H1 (cell line): Measurements from ENCODE around the gene RUSF1. TPM values are rescaled to one million over a fixed set of nuclear protein-coding genes. Genes with fewer than 3 reads are reported as not detected.

Experiments
- CTCF ChIA-PET: fragments of 300-600 bp; sonication (Branson Sonifier 250); formaldehyde crosslinking; loops from one replicate; lab custom pipeline; 2021; ENCODE audit not compliant: partially characterized antibody; lab: Charles Lee
- POLR2A ChIA-PET: fragments of 300-600 bp; sonication (Branson Sonifier 250); formaldehyde crosslinking; loops from one replicate; lab custom pipeline; 2021; ENCODE audit warnings: inconsistent platforms; ENCODE audit not compliant: partially characterized antibody; lab: Charles Lee
- DNase-seq, 2 experiments: peaks; one replicate each; pipeline versions ENCODE4 v3.0.0 to v3.0.0-alpha.2; 2010 to 2022; ENCODE audit warnings: low spot score in 2 of 2, low read depth in 1 of 2, mixed read lengths in 1 of 2
- FAIRE-seq: peaks from 2 replicates; lab custom pipeline; 2011; peaks lifted over from hg19 to GRCh38; lab: Jason Lieb, UNC
- H2AFZ ChIP-seq: 2 replicates; pipeline ENCODE4 v1.8.1; 2012; ENCODE audit warnings: low read length, inconsistent platforms
- H2AK5ac ChIP-seq: 2 replicates; pipeline ENCODE4 v1.6.1; 2013; ENCODE audit warnings: low read depth, low read length
- H2BK120ac ChIP-seq: replicated peaks from 2 replicates; pipeline ENCODE3; 2013; ENCODE audit warnings: low read depth, low read length, inconsistent platforms
- H2BK12ac ChIP-seq: 2 replicates; pipeline ENCODE4 v1.6.1; 2013; ENCODE audit warnings: low read depth, low read length
- H2BK15ac ChIP-seq: 2 replicates; pipeline ENCODE4 v1.6.1; 2013; ENCODE audit warnings: low read length
- H2BK20ac ChIP-seq: 2 replicates; pipeline ENCODE4 v1.6.1; 2013; ENCODE audit warnings: low read length
- H2BK5ac ChIP-seq: 2 replicates; pipeline ENCODE4 v1.6.1; 2013; ENCODE audit warnings: low read depth, low read length
- H3K14ac ChIP-seq: 2 replicates; pipeline ENCODE4 v1.6.1; 2013; ENCODE audit warnings: inconsistent platforms; ENCODE audit not compliant: insufficient read length
- H3K18ac ChIP-seq: 2 replicates; pipeline ENCODE4 v1.6.1; 2013; ENCODE audit warnings: low read length; ENCODE audit errors: extremely low read depth
- H3K23ac ChIP-seq: 2 replicates; pipeline ENCODE4 v1.6.1; 2013; ENCODE audit warnings: inconsistent platforms; ENCODE audit not compliant: insufficient read length
- H3K23me2 ChIP-seq: 2 replicates; pipeline ENCODE4 v1.6.1; 2013; ENCODE audit warnings: low read depth, low read length
- H3K27ac ChIP-seq: 2 replicates; pipeline ENCODE4 v1.6.1; 2011; ENCODE audit warnings: low read depth, low read length, inconsistent platforms
- H3K27me3 ChIP-seq, 4 experiments: replicated peaks in 1 of 4; 1 replicate in 1 of 4; 2 replicates in 3 of 4; pipeline versions ENCODE4 v1.6.1 to v1.8.1; 2011 to 2013; ENCODE audit warnings: low read length in 3 of 4, mild to moderate bottlenecking in 3 of 4, inconsistent platforms in 2 of 4, mixed read lengths in 2 of 4, moderate library complexity in 1 of 4; ENCODE audit not compliant: control insufficient read depth in 3 of 4, insufficient read depth in 3 of 4; ENCODE audit errors: extremely low read depth in 1 of 4
- H3K36me3 ChIP-seq, 4 experiments: 2 replicates each; pipeline versions ENCODE4 v1.6.1 to v1.8.1; 2011 to 2013; ENCODE audit warnings: mild to moderate bottlenecking in 4 of 4, low read length in 3 of 4, moderate library complexity in 2 of 4, control low read depth in 1 of 4, inconsistent platforms in 1 of 4; ENCODE audit not compliant: insufficient read depth in 4 of 4, control insufficient read depth in 2 of 4
- H3K4ac ChIP-seq: replicated peaks from 2 replicates; pipeline ENCODE3; 2013; ENCODE audit warnings: low read length, low read depth, mixed read lengths, inconsistent platforms; ENCODE audit not compliant: insufficient read length
- H3K4me1 ChIP-seq, 4 experiments: replicated peaks in 1 of 4; 1 replicate in 1 of 4; 2 replicates in 3 of 4; pipeline versions ENCODE4 v1.6.1 to v1.8.1; 2011 to 2013; ENCODE audit warnings: low read length in 3 of 4, inconsistent platforms in 2 of 4, mixed read lengths in 1 of 4; ENCODE audit not compliant: insufficient read depth in 4 of 4, control insufficient read depth in 3 of 4
- H3K4me2 ChIP-seq, 2 experiments: 2 replicates each; pipeline versions ENCODE4 v1.6.1 to v1.8.1; 2011 to 2013; ENCODE audit warnings: low read depth in 2 of 2, low read length in 2 of 2, control low read depth in 1 of 2, inconsistent platforms in 1 of 2, mild to moderate bottlenecking in 1 of 2; ENCODE audit not compliant: insufficient read depth in 1 of 2
- H3K4me3 ChIP-seq, 4 experiments: fragments of 200-600, 300-600 bp in 1 of 4; sonication (generic), shearing (Covaris generic), sonication (Bioruptor Twin) in 1 of 4; 2 replicates each; pipeline versions ENCODE4 v1.5.1 to v1.8.1; 2011 to 2016; ENCODE audit warnings: low read length in 4 of 4, low read depth in 3 of 4, control low read depth in 2 of 4, inconsistent platforms in 2 of 4, mild to moderate bottlenecking in 2 of 4, mixed read lengths in 1 of 4, moderate library complexity in 1 of 4; ENCODE audit not compliant: insufficient read depth in 2 of 4; ENCODE audit errors: extremely low read depth in 1 of 4
- H3K56ac ChIP-seq: replicated peaks from 2 replicates; pipeline ENCODE3; 2013; ENCODE audit warnings: low read depth, mild to moderate bottlenecking, mixed read lengths, low read length, inconsistent platforms; ENCODE audit not compliant: insufficient read length
- H3K79me1 ChIP-seq: 2 replicates; pipeline ENCODE4 v1.6.1; 2013; ENCODE audit warnings: low read depth, low read length, control low read depth
- H3K79me2 ChIP-seq, 2 experiments: 2 replicates each; pipeline versions ENCODE4 v1.6.1 to v1.8.1; 2012 to 2013; ENCODE audit warnings: low read length in 2 of 2, mild to moderate bottlenecking in 2 of 2, inconsistent platforms in 1 of 2; ENCODE audit not compliant: insufficient read depth in 2 of 2, control insufficient read depth in 1 of 2
- H3K9ac ChIP-seq, 4 experiments: replicated peaks in 1 of 4; 1 replicate in 1 of 4; 2 replicates in 3 of 4; pipeline versions ENCODE4 v1.6.1 to v1.8.1; 2011 to 2013; ENCODE audit warnings: low read depth in 3 of 4, low read length in 3 of 4, control low read depth in 2 of 4, mild to moderate bottlenecking in 2 of 4, moderate library complexity in 2 of 4, inconsistent platforms in 1 of 4; ENCODE audit errors: extremely low read depth in 1 of 4
- H3K9me3 ChIP-seq, 2 experiments: 2 replicates each; pipeline versions ENCODE4 v1.6.1 to v1.8.1; 2012 to 2013; ENCODE audit warnings: mild to moderate bottlenecking in 2 of 2, moderate library complexity in 2 of 2, control low read depth in 1 of 2, inconsistent platforms in 1 of 2, low read depth in 1 of 2, low read length in 1 of 2, mixed read lengths in 1 of 2; ENCODE audit not compliant: insufficient read depth in 2 of 2
- H4K20me1 ChIP-seq, 2 experiments: replicated peaks in 1 of 2; 2 replicates each; pipeline versions ENCODE3 to v1.8.1; 2011 to 2013; ENCODE audit warnings: inconsistent platforms in 2 of 2, low read length in 2 of 2, mild to moderate bottlenecking in 1 of 2; ENCODE audit not compliant: insufficient read depth in 2 of 2, control insufficient read depth in 1 of 2
- H4K5ac ChIP-seq: 2 replicates; pipeline ENCODE4 v1.6.1; 2013; ENCODE audit warnings: low read length, low read depth, mixed read lengths, inconsistent platforms; ENCODE audit not compliant: insufficient read length
- H4K8ac ChIP-seq: 2 replicates; pipeline ENCODE4 v1.8.0; 2013; ENCODE audit warnings: mild to moderate bottlenecking, moderate library complexity, low read length, inconsistent platforms; ENCODE audit not compliant: insufficient read depth; ENCODE audit errors: extremely low read depth
- H4K91ac ChIP-seq: replicated peaks from 2 replicates; pipeline ENCODE3; 2013; ENCODE audit warnings: low read length, mixed read lengths, inconsistent platforms; ENCODE audit not compliant: insufficient read length
- ASH2L ChIP-seq: fragments of 200-600, 300-600 bp; sonication (generic); IDR thresholded peaks from one replicate; pipeline ENCODE4 v1.7.1; 2017; ENCODE audit warnings: low read length
- EZH2 ChIP-seq: fragments of 200-600 bp; sonication (generic); IDR thresholded peaks from 2 replicates; pipeline ENCODE4 v1.7.1; 2012; ENCODE audit warnings: low read depth, mild to moderate bottlenecking, moderate library complexity, low read length, inconsistent platforms; ENCODE audit not compliant: severe bottlenecking
- GABPA ChIP-seq: IDR thresholded peaks from 2 replicates; pipeline ENCODE4 v1.6.1; 2011; ENCODE audit warnings: mild to moderate bottlenecking, low read length, moderate library complexity, borderline replicate concordance; ENCODE audit not compliant: insufficient read depth
- JUN ChIP-seq: IDR thresholded peaks from 2 replicates; pipeline ENCODE4 v1.6.1; 2011; ENCODE audit warnings: low read depth, mild to moderate bottlenecking, improper control_type of control experiment, low read length
- JUND ChIP-seq: IDR thresholded peaks from 2 replicates; pipeline ENCODE4 v1.6.1; 2011; ENCODE audit warnings: mild to moderate bottlenecking, improper control_type of control experiment, low read length
- KDM4A ChIP-seq: IDR thresholded peaks from one replicate; pipeline ENCODE4 v1.7.1; 2012; ENCODE audit warnings: low read depth, mild to moderate bottlenecking, moderate library complexity, low read length, inconsistent platforms; ENCODE audit not compliant: severe bottlenecking
- POU5F1 ChIP-seq: IDR thresholded peaks from 2 replicates; pipeline ENCODE4 v1.6.1; 2011; ENCODE audit warnings: low read depth, mild to moderate bottlenecking, low read length, moderate library complexity
- RNF2 ChIP-seq: fragments of 200-900, 300-1000 bp; sonication (generic); IDR thresholded peaks from 2 replicates; pipeline ENCODE4 v1.7.1; 2016; ENCODE audit warnings: borderline replicate concordance, low read depth, mild to moderate bottlenecking, antibody characterized with exemption, low read length; ENCODE audit not compliant: poor library complexity, severe bottlenecking; ENCODE audit errors: missing control alignments
- SIRT6 ChIP-seq: IDR thresholded peaks from one replicate; pipeline ENCODE4 v1.7.1; 2012; ENCODE audit warnings: low read length, inconsistent platforms
- SUZ12 ChIP-seq: fragments of 200-600 bp; sonication (generic); IDR thresholded peaks from 2 replicates; pipeline ENCODE4 v1.6.1; 2012; ENCODE audit warnings: mild to moderate bottlenecking, inconsistent platforms, low read length, moderate library complexity, mixed read lengths
- TCF12 ChIP-seq: IDR thresholded peaks from 2 replicates; pipeline ENCODE4 v1.6.1; 2011; ENCODE audit warnings: low read depth, mild to moderate bottlenecking, low read length
- WGBS, 2 experiments: shearing (Covaris generic) in 1 of 2; methylation state at CpG; one replicate each; pipeline versions ENCODE4 v1.1.6 to v1.1.7; 2013 to 2015; ENCODE audit warnings: low lambda C conversion rate in 2 of 2, mixed read lengths in 2 of 2, inconsistent platforms in 1 of 2, low coverage in 1 of 2, missing lambda C conversion rate in 1 of 2; ENCODE audit not compliant: insufficient replicate concordance in 2 of 2, insufficient coverage in 1 of 2, insufficient read length in 1 of 2; ENCODE audit errors: extremely low coverage in 1 of 2, missing lambda C conversion rate in 1 of 2; 5-methylcytosine and 5-hydroxymethylcytosine counted together
- polyA plus RNA-seq, 7 experiments: library from polyadenylated mRNA; depleted of rRNA in 3 of 7; stranded (reverse) in 5 of 7; unstranded in 2 of 7; fragments of >200 nt in 5 of 7; fragments of 200-250 nt in 2 of 7; gene quantifications; 1 replicate in 5 of 7; 2 replicates in 1 of 7; 4 replicates in 1 of 7; pipeline versions ENCODE4 v1.2.1 to v1.2.3, GENCODE V29; 2011 to 2013; ENCODE audit warnings: missing spikeins in 2 of 7, mixed read lengths in 2 of 7
- total RNA-seq: library from RNA; stranded (reverse); fragmentation: NEBNext Ultra II Directional; extraction: Animal tissue kit (Norgen Biotek cat#: 25700); gene quantifications from 2 replicates; pipeline ENCODE4 v1.2.1, GENCODE V29; 2021
- TF ChIP-seq, protein P1 (sequence below): IDR thresholded peaks from 2 replicates; pipeline ENCODE4 v1.6.1; 2011; ENCODE audit warnings: low read depth, mild to moderate bottlenecking, low read length; ENCODE audit not compliant: insufficient read depth
- TF ChIP-seq, protein P2 (sequence below): IDR thresholded peaks from 2 replicates; pipeline ENCODE4 v1.6.1; 2012; ENCODE audit warnings: inconsistent platforms

The RUSF1 gene
- total and polyA plus RNA-seq, 2 of the 8 experiments (the other 6 are each of a cell fraction or from before 2014, with no cell fraction given) = 22.5 to 33.7 TPM

DNA sequence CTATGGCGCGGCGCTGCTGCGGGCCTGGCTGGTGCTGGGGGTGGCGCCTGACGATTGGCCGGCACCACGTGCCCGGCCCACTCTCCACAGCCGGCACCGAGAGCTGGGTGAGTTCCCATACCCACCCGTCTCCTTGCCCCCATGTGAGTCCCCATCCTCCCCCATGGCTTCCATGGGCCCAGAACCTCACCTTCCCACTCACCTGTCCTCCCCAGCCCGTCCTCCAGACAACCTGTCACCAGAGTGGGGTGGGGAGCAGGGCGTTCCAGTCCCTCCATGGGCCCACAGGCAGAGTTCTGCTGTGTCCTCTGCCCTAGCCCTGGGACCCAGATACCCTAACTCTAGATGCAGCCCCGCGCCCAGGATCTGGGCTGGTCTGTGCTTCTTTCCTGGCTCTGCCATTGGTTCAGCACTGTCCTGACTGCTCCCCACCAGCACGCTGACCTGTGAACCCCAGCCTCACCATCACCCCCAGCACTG lies 43.4 kb downstream of the RUSF1 start:
- no peak for FAIRE-seq

More for the DNA sequence above, 43.4 kb downstream of the RUSF1 start:
- Histone ChIP-seq H3K36me3 (peaks cover 0 to 13% (median 1%) of the 10 kb centered on the region in 4 experiments; a peak in 4 of 8 replicates), H2BK20ac (no peak overlapping the region), H3K4me2 (no peak overlapping the region), H3K14ac (no peak overlapping the region), H3K9ac (no peak overlapping the region), H3K4me1 (no peaks in the 10 kb centered on the region), H3K56ac (no peak overlapping the region), H2BK5ac (no peak overlapping the region), H4K91ac (no peak overlapping the region), H3K27ac (no peak overlapping the region; the same call in 1 of the 2 replicates), H3K9me3 (no peaks in the 10 kb centered on the region), H3K79me1 (no peaks in the 10 kb centered on the region), H3K23ac (no peak overlapping the region), H3K4ac (no peak overlapping the region), H3K4me3 (no peak overlapping the region), H2BK12ac (no peak overlapping the region), H2BK120ac (no peak overlapping the region), H3K18ac (no peak overlapping the region), H2AK5ac (no peak overlapping the region), H3K23me2 (0 out of 2 replicates have a peak, but pooled peaks cover 3% of the 10 kb centered on the region), H2BK15ac (no peak overlapping the region), H2AFZ (no peak overlapping the region), H4K8ac (no peak overlapping the region; the same call in 1 of the 2 replicates), H4K5ac (no peak overlapping the region), H4K20me1 (no peaks in the 10 kb centered on the region), H3K27me3 (no peaks in the 10 kb centered on the region), H3K79me2 (no peaks in the 10 kb centered on the region)
- WGBS, 2 experiments = 89% methylated on average over 17 of the region's 17 CpGs; no CpG with 5 or more reads in 1 of the 2 experiments
- ChIA-PET POLR2A (no interaction called here), CTCF (no interaction called here)
- TF ChIP-seq TCF12 (no peak), SUZ12 (no peak), EZH2 (no peak), GABPA (no peak), RNF2 (no peak), JUND (no peak), ASH2L (no peak), KDM4A (no peak), POU5F1 (no peak), JUN (no peak), SIRT6 (no peak)
- TF ChIP-seq, protein P1, sequence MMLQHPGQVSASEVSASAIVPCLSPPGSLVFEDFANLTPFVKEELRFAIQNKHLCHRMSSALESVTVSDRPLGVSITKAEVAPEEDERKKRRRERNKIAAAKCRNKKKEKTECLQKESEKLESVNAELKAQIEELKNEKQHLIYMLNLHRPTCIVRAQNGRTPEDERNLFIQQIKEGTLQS = no peak
- TF ChIP-seq, protein P2, sequence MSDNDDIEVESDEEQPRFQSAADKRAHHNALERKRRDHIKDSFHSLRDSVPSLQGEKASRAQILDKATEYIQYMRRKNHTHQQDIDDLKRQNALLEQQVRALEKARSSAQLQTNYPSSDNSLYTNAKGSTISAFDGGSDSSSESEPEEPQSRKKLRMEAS = no peak
- no peak for DNase-seq
